ENCODE data around the gene GPC6.

Gene GPC6

DNA sequence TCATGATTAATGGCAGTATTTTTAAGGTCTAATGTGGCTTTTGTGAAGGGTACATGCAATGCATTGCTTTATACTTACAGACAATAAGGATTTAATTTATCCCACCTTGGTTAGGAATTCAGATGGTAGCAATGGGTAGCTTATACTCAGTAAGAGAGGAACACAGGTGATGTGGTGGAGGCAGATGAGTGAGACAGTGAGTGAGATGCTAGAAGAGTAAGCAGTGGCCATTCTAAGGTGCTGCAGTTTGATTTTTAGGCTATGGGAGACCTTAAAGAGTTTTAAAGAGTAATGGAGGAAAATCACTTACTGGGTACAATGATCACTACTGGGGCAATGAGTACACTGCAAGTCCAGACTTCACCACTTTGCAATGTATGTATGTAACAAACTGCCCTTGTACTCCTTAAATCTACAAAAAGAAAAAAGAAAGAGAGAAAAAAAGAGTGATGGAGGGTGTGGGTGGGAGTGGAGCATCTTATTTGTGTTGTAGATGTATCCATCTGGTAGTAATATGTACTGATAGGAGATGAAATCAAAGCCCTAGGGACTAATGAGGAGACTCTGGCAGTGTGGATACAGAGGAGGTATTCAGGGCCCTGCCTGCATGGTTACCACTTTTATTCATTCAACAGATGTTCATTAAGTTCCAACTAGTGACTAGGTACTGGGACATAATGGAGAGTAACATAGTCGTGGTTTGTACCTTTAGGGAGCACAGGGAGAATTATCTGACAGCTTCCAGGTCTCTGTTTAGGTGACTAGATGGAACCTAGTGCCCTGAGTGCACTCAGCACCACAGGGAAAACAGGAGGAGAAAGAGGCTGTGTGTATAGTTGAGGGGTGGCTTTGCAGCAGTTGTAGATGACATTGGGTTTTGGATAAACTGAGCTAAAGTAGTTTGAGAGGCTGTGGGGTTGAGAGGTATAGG, 99.0 kb downstream of the GPC6 start:
- no peak for FAIRE-seq

DNA sequence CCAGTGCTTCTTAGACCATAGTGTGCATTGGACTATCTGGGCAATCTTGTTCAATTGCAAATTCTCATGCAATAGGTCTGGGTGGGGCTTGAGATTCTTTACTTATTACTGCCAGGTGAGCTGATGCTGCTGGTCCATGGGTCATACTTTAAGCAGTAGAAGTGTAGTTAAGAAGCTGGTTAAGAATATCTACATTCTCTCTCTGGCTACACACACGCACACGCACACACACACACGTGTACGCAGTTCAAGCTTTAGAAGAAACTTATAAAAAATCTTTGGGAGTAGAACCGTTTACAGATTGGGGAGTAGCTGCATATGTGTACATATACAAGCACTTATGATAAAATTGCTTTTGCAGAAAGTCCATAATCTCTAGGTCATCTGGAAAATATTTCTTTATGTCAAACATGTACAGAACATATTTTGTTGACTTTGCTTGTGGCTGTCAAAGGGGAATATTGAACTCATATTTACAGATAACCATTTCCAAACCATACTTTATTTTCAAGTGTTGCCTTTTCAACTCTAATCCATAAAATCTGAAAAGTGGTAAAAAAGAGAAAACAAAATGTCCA, 99.7 kb downstream of the GPC6 start:
- no peak for FAIRE-seq

DNA sequence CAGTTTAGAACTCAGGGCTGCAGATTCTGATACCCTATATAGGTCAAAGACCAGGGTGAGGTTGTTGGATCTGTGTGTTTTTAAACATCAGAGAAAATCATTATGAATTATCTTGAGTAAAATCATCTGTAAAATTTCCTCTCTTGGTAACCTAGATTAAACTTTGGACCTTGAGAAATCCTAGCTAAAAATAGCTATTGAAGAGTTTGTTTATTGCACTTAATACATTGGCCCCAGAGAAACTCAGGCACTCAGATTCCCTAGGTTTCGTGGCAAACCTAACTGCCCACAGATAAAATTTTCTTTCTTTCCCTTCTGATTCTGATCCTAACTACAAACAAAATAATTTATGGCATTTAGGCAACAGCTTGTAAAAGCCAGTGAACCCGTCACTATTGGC, 102.3 kb downstream of the GPC6 start:
- no peak for FAIRE-seq

DNA sequence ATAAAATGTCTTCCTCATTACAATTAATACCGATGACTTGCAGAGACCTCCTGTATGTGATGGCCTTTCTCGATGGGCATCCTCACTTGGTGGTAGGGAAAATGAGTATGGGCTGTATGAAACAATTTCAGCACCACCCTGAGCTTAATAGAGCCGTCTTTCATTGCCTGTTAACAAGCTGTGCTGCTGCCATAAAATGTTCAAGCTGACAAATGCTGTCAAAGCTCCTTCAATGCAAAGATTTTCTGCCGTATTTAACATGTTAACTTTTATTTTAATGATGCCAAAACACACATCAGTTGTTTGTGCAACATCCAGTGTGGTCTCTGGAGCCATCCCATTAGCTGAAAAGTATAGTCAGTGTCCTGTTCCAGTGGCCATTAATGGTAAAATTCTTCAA, 110.1 kb downstream of the GPC6 start:
- no peak for FAIRE-seq

DNA sequence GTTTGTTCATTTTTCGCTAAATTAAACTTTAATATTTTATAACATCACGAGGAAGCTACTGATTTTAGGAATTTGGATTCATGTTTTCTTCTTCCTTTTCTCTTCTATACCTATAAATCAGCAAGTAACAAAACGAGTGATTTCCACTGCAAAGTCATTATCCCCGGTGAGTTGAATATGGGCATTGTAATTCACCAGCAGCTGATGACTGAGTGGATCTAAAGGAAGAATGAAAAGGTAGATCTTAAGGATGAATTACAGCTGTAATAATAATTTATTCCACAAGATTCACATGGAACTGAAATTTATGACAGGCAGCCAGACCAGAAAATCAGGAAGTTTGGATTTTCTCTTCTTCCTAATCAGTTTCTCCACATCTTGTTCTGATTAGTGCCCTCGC, 111.4 kb downstream of the GPC6 start:
- FAIRE-seq = no peak

DNA sequence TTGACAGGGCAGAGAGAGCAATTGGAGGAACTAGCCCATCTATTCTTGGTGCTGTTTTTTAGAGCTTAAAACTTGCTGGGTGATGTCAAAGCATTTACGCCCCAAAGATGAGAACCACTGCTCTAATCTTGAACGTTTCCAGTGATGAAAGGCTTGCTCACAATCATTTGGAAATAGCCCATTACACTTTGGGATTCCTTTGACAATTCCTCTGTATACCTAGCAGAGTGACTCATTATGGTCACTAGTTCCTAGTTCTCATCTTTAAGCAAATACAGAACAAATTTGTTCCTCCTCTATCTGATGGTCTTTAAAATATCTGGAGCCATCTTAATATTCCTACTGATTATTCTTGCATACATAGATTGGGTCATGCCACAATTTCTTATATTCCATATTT, 112.3 kb downstream of the GPC6 start:
- no peak for FAIRE-seq

DNA sequence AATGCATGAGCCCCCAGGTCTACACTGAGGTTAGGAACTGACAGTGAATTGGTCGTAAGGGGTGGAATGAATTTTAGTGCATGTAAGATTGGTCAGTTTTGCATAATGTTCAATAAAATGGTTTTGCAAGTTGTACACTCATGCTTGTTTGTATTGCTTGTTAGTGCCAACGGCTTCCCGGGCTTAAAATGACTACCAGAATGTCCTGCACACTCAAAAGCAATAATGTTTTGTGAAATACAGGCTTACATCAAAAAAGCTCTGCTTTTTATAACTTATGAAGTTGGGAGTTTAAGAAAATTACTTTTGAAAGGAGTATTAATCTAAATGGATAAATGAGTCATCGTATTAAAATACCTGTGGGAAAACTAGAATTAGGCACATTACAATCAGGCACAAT, 112.9 kb downstream of the GPC6 start:
- FAIRE-seq = no peak

DNA sequence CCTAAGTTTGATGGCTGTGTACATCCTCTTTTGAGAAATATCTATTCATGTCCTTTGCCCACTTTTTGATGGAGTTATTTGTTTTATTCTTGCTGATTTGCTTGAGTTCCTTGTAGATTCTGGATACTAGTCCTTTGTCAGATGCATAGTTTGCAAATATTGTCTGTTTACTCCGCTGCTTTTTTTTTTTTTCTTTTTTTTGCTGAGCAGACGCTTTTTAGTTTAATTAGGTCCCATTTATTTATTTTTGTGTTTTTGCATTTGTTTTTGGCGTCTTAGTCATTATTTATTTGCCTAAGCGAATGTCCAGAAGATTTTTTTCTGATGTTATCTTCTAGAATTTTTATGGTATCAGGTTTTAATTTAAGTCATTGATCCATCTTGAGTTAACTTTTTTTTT, 114.9 kb downstream of the GPC6 start:
- no peak for FAIRE-seq

DNA sequence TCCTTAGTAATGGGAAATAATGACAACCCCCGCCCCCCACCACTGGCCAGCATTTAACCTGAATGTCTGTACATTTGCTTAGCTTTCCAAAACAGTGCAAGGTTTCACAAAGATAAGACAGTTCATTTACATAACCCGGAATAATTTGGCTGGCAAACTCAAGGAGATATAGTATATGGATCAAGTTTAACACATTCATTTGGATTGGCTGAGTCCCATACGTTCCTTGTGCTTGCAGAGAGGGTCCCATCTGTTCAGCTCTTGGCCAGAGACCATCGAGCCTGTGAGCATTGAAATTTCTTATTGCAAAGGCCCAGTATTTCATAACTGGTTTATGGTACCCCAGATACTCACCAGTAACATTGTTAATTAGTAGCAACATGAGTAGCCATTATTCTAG, 116.5 kb downstream of the GPC6 start:
- FAIRE-seq = no peak

DNA sequence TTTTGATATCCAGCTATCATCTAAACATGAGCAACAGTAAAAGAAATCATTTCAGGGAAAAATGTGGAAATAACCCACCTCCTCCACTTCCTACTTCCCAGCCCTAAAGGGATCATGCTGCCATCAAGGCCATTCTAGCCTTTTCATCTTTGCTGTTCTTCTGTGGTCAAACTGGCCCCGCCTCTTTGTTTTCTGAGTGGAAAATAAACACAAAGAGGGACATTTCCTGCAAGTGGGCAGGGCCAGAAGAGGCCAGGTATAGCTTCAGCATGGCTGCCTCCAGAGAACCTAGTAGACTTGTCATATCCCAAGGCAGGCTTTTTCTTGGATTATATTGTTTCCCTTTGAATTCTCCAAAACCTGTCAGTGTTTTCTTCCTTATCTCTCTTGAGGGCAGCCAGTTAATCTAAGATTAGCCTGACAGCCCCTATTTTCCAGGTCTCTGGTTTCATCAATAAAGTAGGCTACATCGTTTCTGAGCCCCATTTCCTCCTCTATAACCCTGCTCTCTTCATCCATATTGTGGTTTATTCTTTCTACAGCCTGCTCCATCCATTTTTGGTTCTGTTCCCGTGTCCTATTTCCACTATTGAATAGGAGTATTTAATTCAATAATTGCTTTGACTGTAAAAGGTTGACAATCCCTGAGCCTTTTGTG, 117.6 kb downstream of the GPC6 start:
- no peak for FAIRE-seq

DNA sequence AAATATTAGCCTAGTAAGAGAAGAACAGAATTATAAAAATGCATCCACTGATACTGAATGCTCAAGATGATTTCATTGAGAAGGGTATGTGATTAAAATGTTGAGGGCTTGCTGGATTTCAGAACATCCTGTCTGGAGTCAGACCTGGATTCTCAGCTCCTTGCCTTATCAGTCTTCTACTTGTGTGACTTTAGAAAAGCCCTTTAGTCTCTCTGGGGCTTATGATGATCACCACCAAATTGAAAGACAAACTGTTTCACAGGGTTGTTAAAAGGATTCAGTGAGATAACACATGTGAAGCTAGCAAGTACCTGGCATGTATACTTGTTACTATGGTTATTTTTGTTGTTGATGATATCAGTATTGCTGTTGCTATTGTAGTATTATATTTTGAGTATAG, 118.4 kb downstream of the GPC6 start:
- no peak for FAIRE-seq

DNA sequence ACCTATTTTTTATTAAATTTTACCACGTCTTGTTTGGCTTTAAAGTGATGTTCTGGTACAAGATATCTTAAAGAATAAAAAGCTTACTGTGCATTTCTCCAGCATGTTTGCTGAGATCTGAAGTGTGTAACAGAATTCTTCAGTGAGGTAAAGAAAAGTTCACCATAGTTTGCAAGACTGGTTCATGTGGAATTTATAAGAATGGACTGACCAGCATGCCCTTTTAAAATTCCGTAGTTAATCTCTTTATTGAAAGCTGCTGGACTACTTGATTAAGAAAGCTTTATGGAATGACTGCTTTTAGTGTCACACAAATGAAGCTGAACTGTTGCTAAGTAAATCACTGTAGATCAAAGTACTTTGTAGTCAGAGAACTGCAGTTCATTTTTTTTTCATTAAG, 119.2 kb downstream of the GPC6 start:
- no peak for FAIRE-seq

DNA sequence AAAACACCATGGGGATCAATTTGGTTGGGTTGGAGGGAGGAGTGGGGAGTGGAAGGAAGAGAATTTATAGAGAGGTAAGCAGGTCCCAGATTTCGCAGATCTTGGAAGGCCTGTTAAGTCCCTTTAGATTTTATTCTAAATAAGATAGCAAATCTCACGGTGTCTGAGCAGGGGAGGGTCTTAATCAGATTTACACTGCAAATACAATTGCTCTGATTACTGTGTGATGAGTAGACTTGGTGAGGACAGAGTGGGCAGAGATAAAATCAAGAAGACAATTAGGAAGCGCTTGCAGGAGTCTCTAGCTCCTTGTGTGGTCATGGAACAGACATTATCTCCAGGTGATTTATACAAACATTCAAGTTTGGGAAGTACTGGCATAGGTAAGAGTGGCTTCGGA, 126.0 kb downstream of the GPC6 start:
- FAIRE-seq = no peak

DNA sequence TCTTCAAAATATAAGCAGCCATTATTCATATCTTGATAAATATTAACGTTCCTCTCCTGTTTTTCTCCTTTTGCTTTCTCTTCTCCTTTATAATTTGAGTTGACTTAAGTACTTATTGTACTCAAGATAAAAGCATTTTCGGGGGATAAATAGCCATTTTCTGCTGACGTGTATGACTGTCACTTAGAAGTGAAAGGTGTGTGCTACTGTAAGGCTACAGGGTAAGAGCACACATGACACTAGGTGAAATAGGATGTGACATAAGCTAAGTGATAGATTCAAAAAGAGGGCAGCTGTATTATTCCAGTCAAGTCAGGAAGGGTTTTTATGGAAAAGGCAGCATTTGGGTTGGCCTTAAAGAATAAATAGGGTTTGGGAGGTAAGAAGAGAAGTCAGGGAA, 128.5 kb downstream of the GPC6 start:
- no peak for FAIRE-seq

DNA sequence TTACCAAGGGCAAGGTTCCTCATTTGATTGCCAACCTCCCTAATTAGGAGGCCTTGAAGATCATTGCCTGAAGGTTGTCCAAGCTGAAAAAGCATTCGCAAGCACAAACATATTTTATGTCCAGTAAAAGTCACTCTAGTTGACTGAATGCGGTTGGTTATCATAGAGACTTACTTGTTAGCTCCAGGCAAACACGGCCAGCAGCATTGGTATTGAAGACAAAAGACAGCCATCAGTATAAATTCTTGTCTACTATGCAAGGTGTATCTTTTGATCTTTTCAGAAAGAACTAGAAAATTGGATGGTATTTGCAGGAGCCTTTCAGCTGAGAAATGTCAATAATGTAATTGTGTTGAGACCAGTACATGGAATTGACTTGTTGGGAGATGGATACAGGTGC, 129.9 kb downstream of the GPC6 start:
- FAIRE-seq = no peak

DNA sequence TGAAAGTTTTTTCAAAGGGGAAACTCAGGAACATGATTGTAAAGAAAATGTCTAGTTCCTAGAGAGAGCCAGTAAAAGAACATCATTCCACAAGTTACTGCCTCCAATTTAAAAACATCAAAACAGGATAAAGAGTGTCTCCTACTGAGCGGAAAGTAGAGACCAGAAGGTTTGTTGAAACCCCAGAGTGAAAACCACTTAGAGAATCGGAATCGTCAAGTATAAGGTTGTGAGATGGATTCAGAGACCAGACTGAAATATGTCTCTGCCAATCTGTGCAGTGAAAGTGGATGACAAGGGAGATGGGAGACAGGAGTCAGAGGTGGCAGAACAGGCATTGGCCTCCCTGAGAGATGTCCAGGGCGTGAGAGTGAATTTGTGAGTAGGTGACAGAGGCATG, 133.4 kb downstream of the GPC6 start:
- FAIRE-seq = no peak

DNA sequence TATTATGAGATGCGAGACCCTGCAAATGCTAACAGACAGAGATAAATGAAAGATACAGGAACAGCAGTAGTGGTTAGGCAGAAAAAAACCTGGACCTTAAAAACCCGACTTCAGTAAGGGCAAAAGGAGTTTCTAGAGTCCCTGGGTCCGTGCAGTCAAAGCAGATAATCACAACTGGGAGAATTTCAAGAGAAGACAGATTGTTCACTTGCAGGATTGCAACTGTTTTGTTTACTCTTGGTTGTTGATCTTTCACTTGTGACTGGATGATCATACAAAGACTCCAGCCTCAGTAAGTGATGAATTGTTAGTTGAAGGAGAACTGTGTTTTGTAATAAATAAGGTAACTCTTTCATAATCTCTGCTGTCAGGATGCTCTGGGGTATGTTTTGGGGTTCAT, 135.1 kb downstream of the GPC6 start:
- no peak for FAIRE-seq

DNA sequence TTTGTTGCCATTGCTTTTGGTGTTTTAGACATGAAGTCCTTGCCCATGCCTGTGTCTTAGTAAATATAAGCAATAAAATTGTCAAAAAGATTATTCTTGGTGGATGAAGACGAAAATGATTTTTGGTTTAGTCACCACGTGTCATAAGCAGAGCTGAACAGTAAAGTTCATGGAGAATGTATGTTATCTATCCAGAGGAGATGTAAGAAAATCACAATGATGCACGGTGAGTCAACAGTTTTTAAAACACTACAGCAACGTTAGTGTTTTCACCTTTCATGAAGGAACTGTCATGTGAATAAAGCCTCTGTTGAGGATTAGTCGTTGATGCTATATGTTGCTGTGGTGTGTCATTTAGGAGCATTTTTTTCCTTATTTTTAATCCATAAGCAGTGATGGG, 137.6 kb downstream of the GPC6 start:
- FAIRE-seq = no peak

DNA sequence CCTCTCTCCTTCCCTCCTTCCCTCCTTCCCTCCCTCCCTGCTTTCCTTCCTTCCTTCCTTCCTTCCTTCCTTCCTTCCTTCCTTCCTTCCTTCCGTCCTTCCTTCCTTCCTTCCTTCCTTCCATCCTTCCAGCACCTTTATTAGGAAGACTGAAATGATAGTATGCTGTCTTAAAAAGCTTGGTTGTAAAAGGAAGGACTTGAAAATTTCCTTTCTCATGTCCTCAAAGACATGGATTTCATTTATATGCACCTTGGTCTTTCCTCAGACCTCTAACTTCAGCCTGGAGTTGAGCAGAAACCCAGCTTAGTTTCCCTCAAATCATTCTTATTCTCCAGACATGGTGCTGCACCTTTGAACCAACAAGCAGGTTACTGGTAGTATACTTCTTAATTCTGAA, 141.7 kb downstream of the GPC6 start:
- no peak for FAIRE-seq

DNA sequence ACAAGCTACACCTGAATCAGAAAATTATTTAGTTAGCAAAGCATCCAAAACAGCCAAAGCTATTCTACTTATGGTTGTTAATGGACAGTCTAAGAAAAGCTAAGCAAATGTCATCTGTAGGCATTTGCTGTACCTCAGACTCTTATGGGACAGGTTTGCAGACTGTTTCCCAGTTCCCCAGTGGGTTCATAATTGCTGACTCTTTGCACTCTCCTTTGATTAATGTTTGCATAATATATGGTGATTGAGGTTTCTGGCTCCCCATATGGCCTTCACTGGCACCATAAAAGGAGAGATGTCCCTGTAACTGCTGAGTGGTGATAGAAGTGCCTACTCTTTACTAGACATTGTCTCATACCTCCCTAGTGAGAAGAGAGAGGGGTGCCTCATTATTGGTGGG, 142.1 kb downstream of the GPC6 start:
- no peak for FAIRE-seq

DNA sequence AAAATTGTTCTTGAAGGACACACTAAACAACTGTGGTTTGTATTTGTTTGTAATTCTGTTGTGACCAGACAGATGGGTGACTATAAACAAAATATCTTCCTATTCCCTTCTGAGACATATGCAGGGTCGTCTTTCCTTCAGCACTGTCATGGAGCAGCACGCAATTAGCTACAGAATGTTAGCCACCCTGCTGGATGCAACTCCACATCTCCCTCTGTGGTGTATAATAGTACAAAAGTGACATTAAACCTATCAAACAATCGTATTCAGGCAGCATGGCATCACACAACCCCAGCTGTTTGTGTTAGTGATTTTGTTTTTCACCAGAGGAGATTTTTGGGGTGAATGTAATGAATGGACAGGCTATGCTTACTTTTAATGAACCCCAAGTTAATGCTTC, 146.2 kb downstream of the GPC6 start:
- FAIRE-seq = no peak

DNA sequence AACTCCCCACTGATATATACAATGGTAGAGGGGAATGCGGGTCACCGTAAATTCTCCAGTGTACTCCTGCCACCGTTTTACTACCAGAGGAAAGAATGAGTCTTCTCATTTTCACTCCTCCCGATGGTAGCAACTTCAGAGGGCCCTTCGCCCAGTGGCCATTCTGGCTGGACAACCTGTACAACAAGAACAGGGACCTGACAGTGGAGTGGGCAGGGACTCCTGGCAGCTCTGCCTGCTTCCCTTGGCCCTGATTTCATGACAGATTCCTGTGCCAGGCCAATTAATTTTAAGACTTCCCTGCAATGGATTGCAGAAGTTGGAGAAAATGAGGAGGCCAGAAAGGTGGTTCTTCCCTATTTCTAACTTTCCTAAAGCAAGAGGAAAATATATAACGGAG, 148.9 kb downstream of the GPC6 start:
- FAIRE-seq = no peak

DNA sequence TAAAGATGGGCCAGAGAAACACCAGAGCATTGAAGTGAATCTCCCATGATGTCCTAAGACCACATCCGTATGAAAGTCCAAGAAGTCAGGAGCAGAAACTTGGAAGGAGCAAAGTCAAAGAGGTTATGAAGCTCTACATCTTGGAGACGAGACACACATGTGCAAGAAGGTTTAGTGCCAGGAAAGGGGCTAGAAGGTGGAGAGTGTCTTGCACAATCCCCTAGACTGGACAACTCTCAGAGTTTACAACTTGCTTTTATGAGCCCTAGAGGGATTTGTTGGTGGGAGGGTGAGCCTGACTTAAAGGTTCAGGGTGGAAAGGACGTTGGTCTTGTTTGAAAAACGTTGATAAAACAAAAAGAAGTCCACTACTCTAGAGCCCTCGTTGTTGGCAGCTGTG, 150.6 kb downstream of the GPC6 start:
- no peak for FAIRE-seq

DNA sequence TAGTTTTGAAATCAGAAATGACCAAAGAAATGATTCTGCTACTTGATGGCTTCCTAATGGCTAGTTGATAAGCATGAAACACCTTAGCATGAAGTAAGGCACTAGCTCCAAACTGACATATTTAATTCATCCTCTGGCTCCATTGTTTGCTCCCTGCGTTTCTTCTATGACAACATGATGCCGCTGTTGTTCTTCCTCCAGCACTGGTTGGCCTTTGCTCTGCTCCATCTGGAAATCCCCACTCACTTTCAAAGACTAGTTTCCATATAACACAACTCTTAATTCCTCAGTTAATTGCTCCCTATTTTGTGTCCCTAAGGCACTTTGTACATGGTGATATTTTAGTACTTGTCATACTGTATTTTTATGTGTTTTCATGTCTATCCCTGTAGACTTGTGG, 151.6 kb downstream of the GPC6 start:
- no peak for FAIRE-seq
